Smooth muscle cell (in vitro differentiated cells): ENCODE measurements around the gene KRTAP12-3. TPM values are rescaled to one million over a fixed set of nuclear protein-coding genes. Genes with fewer than 3 reads are reported as not detected.

ENCODE experiments used
- DNase-seq: peaks from one replicate; lab custom pipeline; 2025; ENCODE audit not compliant: unreplicated experiment; lab: John Stamatoyannopoulos, UW
- H2AFZ ChIP-seq: fragments of 200-600 bp; sonication (generic); 2 replicates; pipeline ENCODE4 v1.6.0; 2016; ENCODE audit warnings: antibody characterized with exemption, low read depth, mild to moderate bottlenecking
- H3F3A ChIP-seq: fragments of 200-600 bp; sonication (generic); 2 replicates; pipeline ENCODE4 v1.6.0; 2017; ENCODE audit warnings: antibody characterized with exemption, low read depth
- H3K27ac ChIP-seq: fragments of 200-600 bp; sonication (generic); 2 replicates; pipeline ENCODE4 v1.5.1; 2016; ENCODE audit warnings: low read depth, mild to moderate bottlenecking
- H3K27me3 ChIP-seq: fragments of 200-600 bp; sonication (generic); 2 replicates; pipeline ENCODE4 v1.6.1; 2016; ENCODE audit warnings: low read depth, mild to moderate bottlenecking
- H3K36me3 ChIP-seq: fragments of 200-600 bp; sonication (generic); 2 replicates; pipeline ENCODE4 v1.5.1; 2016; ENCODE audit warnings: low read depth
- H3K4me1 ChIP-seq: fragments of 200-600 bp; sonication (generic); 2 replicates; pipeline ENCODE4 v1.5.1; 2016; ENCODE audit warnings: low read depth
- H3K4me2 ChIP-seq: fragments of 200-600 bp; sonication (generic); 2 replicates; pipeline ENCODE4 v1.6.0; 2016; ENCODE audit warnings: mild to moderate bottlenecking
- H3K4me3 ChIP-seq: fragments of 200-600 bp; sonication (generic); 2 replicates; pipeline ENCODE4 v1.5.1; 2016; ENCODE audit warnings: mild to moderate bottlenecking
- H3K79me2 ChIP-seq: fragments of 200-600 bp; sonication (generic); 2 replicates; pipeline ENCODE4 v1.6.0; 2016; ENCODE audit warnings: low read depth, mild to moderate bottlenecking
- H3K9ac ChIP-seq: fragments of 200-600 bp; sonication (generic); 2 replicates; pipeline ENCODE4 v1.6.0; 2016; ENCODE audit warnings: low read depth
- H3K9me3 ChIP-seq: fragments of 200-600 bp; sonication (generic); replicated peaks from 2 replicates; pipeline ENCODE4 v1.5.1; 2016; ENCODE audit warnings: low read depth
- H4K20me1 ChIP-seq: fragments of 200-600 bp; sonication (generic); 2 replicates; pipeline ENCODE4 v1.6.0; 2016; ENCODE audit warnings: low read depth
- WGBS: methylation state at CpG from one replicate; pipeline ENCODE4 v1.1.7; 2016; ENCODE audit warnings: low lambda C conversion rate; 5-methylcytosine and 5-hydroxymethylcytosine counted together
- polyA plus RNA-seq: library from polyadenylated mRNA; unstranded; fragments of >200 nt; fragmentation: Nextera tagmentation; extraction: Ambion mirVana; gene quantifications from 2 replicates; pipeline ENCODE4 v1.2.1, GENCODE V29; 2016
- total RNA-seq: library from RNA; depleted of rRNA; stranded (reverse); fragments of >200 nt; gene quantifications from 2 replicates; pipeline ENCODE4 v1.2.3, GENCODE V29; 2014
- TF ChIP-seq, protein P1 (sequence below): fragments of 200-600 bp; sonication (generic); IDR thresholded peaks from 2 replicates; pipeline ENCODE4 v1.5.1; 2017; ENCODE audit warnings: borderline replicate concordance, mild to moderate bottlenecking, antibody characterized with exemption; ENCODE audit not compliant: insufficient read depth, poor library complexity, severe bottlenecking

The KRTAP12-3 gene
- total and polyA plus RNA-seq, 2 experiments from 2014 or later: not detected

- no peak within 1 kb of the TSS for H3K27ac ChIP-seq
- no peak within 1 kb of the TSS for H3K9ac ChIP-seq
- peaks cover 9% of the 10 kb centered on the region for H3K9me3 ChIP-seq
- H2AFZ ChIP-seq: no peak within 1 kb of the TSS
- H3K4me2 ChIP-seq: no peak within 1 kb of the TSS
- no peaks in the 10 kb centered on the region for H3K36me3 ChIP-seq
- no peaks in the 10 kb centered on the region for H3K79me2 ChIP-seq
- no peaks in the 10 kb centered on the region for H3K27me3 ChIP-seq
- H3K4me1 ChIP-seq: no peaks in the 10 kb centered on the region
- H4K20me1 ChIP-seq: no peaks in the 10 kb centered on the region
- H3K4me3 ChIP-seq: no peak within 1 kb of the TSS
- no peaks in the 10 kb centered on the region for H3F3A ChIP-seq
- 93% methylated on average over 8 of the region's 8 CpGs for WGBS
- no peak for DNase-seq
- TF ChIP-seq, protein P1, sequence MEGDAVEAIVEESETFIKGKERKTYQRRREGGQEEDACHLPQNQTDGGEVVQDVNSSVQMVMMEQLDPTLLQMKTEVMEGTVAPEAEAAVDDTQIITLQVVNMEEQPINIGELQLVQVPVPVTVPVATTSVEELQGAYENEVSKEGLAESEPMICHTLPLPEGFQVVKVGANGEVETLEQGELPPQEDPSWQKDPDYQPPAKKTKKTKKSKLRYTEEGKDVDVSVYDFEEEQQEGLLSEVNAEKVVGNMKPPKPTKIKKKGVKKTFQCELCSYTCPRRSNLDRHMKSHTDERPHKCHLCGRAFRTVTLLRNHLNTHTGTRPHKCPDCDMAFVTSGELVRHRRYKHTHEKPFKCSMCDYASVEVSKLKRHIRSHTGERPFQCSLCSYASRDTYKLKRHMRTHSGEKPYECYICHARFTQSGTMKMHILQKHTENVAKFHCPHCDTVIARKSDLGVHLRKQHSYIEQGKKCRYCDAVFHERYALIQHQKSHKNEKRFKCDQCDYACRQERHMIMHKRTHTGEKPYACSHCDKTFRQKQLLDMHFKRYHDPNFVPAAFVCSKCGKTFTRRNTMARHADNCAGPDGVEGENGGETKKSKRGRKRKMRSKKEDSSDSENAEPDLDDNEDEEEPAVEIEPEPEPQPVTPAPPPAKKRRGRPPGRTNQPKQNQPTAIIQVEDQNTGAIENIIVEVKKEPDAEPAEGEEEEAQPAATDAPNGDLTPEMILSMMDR: no peak
Observed at GRCh38 chr21:44612029-44612486, 45.7 kb upstream of the KRTAP12-3 start, which contains the start of gene KRTAP10-8. TSS of gene KRTAP10-8 (plus strand) at chr21:44612079. CDS start at chr21:44612101, 22 bp downstream.

GRCh38 chr21:44612669-44613229, 45.0 kb upstream of the KRTAP12-3 start:
- Histone ChIP-seq H2AFZ (no peak overlapping the region), H3K79me2 (no peaks in the 10 kb centered on the region), H3K9ac (no peak overlapping the region), H3K9me3 (peaks cover 9% of the 10 kb centered on the region), H3K4me2 (no peak overlapping the region), H3K27me3 (no peaks in the 10 kb centered on the region), H3K36me3 (no peaks in the 10 kb centered on the region), H4K20me1 (no peaks in the 10 kb centered on the region), H3F3A (no peaks in the 10 kb centered on the region), H3K27ac (no peak overlapping the region), H3K4me1 (no peaks in the 10 kb centered on the region), H3K4me3 (no peak overlapping the region)
- DNase-seq: no peak
- 91% methylated on average over 13 of the region's 13 CpGs for WGBS
- TF ChIP-seq, protein P1: no peak

- DNase-seq: no peak
- Histone ChIP-seq H3F3A (no peaks in the 10 kb centered on the region), H2AFZ (no peak overlapping the region), H3K27ac (no peak overlapping the region), H3K79me2 (no peaks in the 10 kb centered on the region), H3K9ac (no peak overlapping the region), H3K4me1 (no peaks in the 10 kb centered on the region), H3K9me3 (peaks cover 9% of the 10 kb centered on the region), H3K36me3 (no peaks in the 10 kb centered on the region), H4K20me1 (no peaks in the 10 kb centered on the region), H3K4me3 (no peak overlapping the region), H3K27me3 (no peaks in the 10 kb centered on the region), H3K4me2 (no peak overlapping the region)
- TF ChIP-seq, protein P1: no peak
- 97% methylated on average over 22 of the region's 26 CpGs for WGBS
Observed at GRCh38 chr21:44613386-44614155, 44.2 kb upstream of the KRTAP12-3 start.
